Progenitor cell of endocrine pancreas (in vitro differentiated cells): ENCODE data around the gene TRIM66. TPM values are rescaled to one million over a fixed set of nuclear protein-coding genes. Genes with fewer than 3 reads are reported as not detected.
A peak's percentile ranks its signal among the peaks of the same experiment; 100 is the strongest.

Experiments used
- DNase-seq: peaks from one replicate; pipeline ENCODE4 v3.0.0; 2021; ENCODE audit warnings: low spot score; ENCODE audit not compliant: unreplicated experiment
- H3K27ac Mint-ChIP-seq: 2 replicates; pipeline ENCODE4 v1.8.0; 2021; ENCODE audit warnings: mild to moderate bottlenecking, moderate library complexity, mixed read lengths
- H3K27me3 Mint-ChIP-seq: 2 replicates; pipeline ENCODE4 v1.8.0; 2021; ENCODE audit warnings: mixed read lengths
- H3K36me3 Mint-ChIP-seq: 2 replicates; pipeline ENCODE4 v1.8.0; 2022; ENCODE audit warnings: mixed read lengths; ENCODE audit not compliant: insufficient read depth
- H3K4me1 Mint-ChIP-seq: 2 replicates; pipeline ENCODE4 v1.8.0; 2021; ENCODE audit warnings: low read depth, mixed read lengths
- H3K4me3 Mint-ChIP-seq: 2 replicates; pipeline ENCODE4 v1.8.0; 2021; ENCODE audit warnings: low read depth, mild to moderate bottlenecking, moderate library complexity, mixed read lengths
- H3K9me3 Mint-ChIP-seq: 2 replicates; pipeline ENCODE4 v1.8.0; 2021; ENCODE audit warnings: low read depth, mixed read lengths
- total RNA-seq: library from RNA; stranded (reverse); gene quantifications from 2 replicates; pipeline ENCODE4 v1.2.1, GENCODE V29; 2021
- TF ChIP-seq, protein P1 (sequence below): fragments of 200-600 bp; sonication (generic); IDR thresholded peaks from one replicate; pipeline ENCODE4 v1.5.0; 2021; ENCODE audit warnings: antibody characterized with exemption, mild to moderate bottlenecking; ENCODE audit not compliant: unreplicated experiment

The TRIM66 gene
- total RNA-seq, 1 donor from 2014 or later = 9.4 TPM

DNA sequence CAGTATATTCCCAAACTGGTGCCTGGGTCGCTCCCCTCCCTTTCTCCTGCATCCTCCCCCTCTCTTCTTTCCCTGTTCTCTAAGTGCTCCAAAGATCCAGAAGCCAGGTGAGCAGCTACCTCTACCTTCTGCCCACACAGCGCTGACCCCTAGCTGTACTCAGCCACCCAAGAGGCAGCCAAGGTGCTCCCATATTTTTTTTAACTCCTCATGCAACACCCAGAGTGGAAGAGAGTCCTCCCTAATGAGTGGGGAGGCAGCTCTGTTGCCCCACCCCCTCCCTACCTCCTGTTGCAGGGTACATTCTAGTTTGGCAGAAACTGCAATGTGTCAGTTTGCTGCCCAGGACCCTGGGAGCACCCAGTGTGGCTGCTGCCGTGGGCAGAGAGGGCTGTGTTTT lies 40.3 kb upstream of the TRIM66 start:
- H3K27ac Mint-ChIP-seq = peak overlapping the region; percentile 93
- peaks cover 15% of the 10 kb centered on the region for H3K36me3 Mint-ChIP-seq
- H3K4me3 Mint-ChIP-seq = no peak overlapping the region
- no peaks in the 10 kb centered on the region for H3K27me3 Mint-ChIP-seq
- no peaks in the 10 kb centered on the region for H3K9me3 Mint-ChIP-seq
- peaks cover 45% of the 10 kb centered on the region for H3K4me1 Mint-ChIP-seq
- TF ChIP-seq, protein P1, sequence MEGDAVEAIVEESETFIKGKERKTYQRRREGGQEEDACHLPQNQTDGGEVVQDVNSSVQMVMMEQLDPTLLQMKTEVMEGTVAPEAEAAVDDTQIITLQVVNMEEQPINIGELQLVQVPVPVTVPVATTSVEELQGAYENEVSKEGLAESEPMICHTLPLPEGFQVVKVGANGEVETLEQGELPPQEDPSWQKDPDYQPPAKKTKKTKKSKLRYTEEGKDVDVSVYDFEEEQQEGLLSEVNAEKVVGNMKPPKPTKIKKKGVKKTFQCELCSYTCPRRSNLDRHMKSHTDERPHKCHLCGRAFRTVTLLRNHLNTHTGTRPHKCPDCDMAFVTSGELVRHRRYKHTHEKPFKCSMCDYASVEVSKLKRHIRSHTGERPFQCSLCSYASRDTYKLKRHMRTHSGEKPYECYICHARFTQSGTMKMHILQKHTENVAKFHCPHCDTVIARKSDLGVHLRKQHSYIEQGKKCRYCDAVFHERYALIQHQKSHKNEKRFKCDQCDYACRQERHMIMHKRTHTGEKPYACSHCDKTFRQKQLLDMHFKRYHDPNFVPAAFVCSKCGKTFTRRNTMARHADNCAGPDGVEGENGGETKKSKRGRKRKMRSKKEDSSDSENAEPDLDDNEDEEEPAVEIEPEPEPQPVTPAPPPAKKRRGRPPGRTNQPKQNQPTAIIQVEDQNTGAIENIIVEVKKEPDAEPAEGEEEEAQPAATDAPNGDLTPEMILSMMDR = no peak
- DNase-seq = no peak

DNA sequence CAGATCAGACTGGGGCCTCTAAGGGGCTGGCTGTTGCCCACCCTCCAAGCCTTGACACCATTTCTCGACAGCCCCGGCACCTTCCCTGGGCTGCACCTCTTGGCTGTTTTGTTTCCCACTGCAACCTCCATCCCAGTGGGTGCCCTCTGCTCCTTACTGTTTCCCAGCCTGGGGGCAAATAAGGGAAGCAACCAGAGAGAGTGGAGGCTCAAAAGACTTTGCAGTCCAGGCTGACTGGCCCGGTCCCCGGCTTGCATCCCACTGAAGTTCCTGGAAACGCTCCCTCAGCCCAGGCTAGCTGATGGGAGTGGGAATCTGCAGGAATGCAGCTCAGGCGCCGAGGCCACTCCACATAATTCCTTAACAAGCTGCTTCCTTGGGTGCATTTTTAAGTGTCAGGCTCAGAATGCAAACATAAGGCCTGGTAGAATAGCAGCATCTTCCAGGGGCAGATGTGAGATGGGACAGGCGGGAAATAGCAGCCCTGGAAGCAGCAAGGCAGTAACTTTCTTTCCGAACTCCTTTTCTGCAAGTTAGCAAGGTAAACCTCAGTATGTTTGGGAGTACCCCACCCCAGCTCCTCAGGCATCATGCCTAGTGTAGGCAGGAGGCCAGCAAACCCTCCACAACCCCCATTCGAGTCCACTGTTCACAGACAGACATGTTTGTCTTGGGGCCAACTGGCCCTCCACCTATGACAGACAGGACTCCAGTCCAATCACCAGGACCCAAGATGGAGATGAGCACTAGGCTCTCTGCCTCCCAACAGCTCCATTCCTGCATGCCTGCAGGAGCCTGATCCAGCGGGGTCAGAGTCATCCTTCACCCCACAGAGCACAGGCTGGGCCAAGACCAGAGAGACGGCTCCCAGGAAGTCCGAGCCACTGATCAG lies 39.4 kb upstream of the TRIM66 start:
- no peaks in the 10 kb centered on the region for H3K27me3 Mint-ChIP-seq
- H3K4me1 Mint-ChIP-seq = peaks cover 40% of the 10 kb centered on the region
- peak overlapping the region; percentile 93 for H3K27ac Mint-ChIP-seq
- DNase-seq = no peak
- peaks cover 15% of the 10 kb centered on the region for H3K36me3 Mint-ChIP-seq
- peak overlapping the region; percentile 29 for H3K4me3 Mint-ChIP-seq
- no peaks in the 10 kb centered on the region for H3K9me3 Mint-ChIP-seq
- TF ChIP-seq, protein P1 = no peak

DNA sequence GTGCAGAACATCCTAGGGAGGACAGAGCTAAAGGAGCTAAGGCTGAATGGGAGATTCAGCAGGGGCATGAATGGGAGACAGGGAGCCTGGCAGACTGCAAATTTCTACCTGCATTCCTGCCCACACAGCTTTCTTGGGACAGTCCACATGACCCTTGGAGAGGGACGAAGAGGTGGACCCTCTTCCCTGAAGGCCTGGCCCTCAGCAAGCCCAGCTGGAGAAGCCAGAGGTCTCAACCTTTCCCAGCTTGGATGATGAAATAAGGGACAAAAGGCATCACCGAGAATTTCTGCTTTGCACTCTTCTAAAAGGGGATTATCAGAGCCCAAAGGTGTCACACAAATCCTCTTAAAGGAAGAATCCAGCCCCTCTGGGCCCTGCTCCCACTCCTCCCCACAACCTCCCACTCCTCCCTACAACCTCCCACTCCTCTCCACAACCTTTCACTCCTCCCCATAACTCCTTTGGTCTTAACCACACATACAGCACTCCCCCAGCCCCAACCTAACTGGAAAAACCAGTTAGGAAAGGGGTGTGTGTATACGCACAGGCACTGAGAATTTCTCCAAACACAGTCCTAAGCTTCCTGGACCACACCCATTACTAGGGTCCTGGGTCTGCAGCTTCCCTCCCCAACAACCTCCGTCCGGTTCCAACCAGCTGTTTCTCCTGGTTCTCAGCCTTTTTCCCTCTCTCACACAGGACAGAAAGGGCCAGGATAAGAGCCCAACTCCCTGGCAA lies 38.6 kb upstream of the TRIM66 start:
- Mint-ChIP-seq H3K36me3 (peaks cover 17% of the 10 kb centered on the region), H3K27ac (peak overlapping the region; percentile 93), H3K9me3 (no peaks in the 10 kb centered on the region), H3K27me3 (no peaks in the 10 kb centered on the region), H3K4me1 (peaks cover 40% of the 10 kb centered on the region), H3K4me3 (peak overlapping the region; percentile 29)
- peak; percentile 17 for DNase-seq
- TF ChIP-seq, protein P1 = no peak

DNA sequence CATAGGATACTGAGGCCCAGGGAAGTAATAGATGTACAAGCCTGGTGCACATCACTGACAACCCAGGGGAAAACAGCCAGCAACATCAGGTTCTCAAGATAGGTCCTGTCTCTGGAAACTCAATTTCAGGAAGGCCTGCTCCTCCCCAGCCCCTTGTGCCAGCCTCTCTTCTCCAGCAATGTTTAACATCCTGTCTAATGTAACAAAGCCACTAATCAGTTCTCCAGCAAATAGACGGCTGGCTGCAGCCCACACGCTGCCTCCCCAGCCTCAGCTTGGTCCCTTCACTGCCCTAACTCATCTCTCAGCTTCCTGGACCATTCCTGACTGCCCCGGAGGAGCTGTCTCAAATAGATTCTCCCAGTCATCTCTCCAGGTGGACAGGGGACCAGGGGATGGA lies 37.9 kb upstream of the TRIM66 start:
- Mint-ChIP-seq H3K4me1 (peaks cover 40% of the 10 kb centered on the region), H3K4me3 (no peak overlapping the region), H3K27ac (peak overlapping the region; percentile 93), H3K36me3 (peaks cover 15% of the 10 kb centered on the region), H3K27me3 (no peaks in the 10 kb centered on the region), H3K9me3 (no peaks in the 10 kb centered on the region)
- TF ChIP-seq, protein P1 = no peak
- no peak for DNase-seq

DNA sequence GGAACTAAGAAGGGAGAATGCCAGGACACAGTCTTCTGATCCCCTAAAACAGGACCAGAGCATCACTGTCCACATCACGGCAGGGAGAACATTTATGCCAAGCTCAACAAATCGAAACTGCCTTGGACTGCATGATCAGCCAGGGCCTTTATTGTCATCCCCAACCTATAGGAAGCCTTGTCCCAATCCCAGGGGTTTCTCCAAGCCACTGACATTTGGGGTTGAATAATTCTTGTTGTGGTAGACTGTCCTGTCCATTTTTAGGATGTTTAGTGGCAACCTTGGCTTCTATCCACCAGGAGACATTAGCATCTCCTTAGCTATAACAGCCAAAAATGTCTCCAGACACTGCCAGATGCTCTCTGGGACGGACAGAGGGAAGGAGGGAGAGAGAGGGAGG lies 37.3 kb upstream of the TRIM66 start:
- Mint-ChIP-seq H3K27ac (no peak overlapping the region), H3K4me3 (no peak overlapping the region), H3K4me1 (peaks cover 37% of the 10 kb centered on the region), H3K9me3 (no peaks in the 10 kb centered on the region), H3K36me3 (peaks cover 18% of the 10 kb centered on the region), H3K27me3 (no peaks in the 10 kb centered on the region)
- TF ChIP-seq, protein P1 = no peak
- DNase-seq = no peak
